HG02763 (cell line): Measurements from ENCODE around the gene CDH9.

Source experiments
- ATAC-seq: cut with Tn5 transposase; IDR thresholded peaks from one replicate; pipeline ENCODE4 v1.9.1; 2021; ENCODE audit warnings: mild to moderate bottlenecking, moderate library complexity; ENCODE audit not compliant: unreplicated experiment

Gene CDH9, protein sequence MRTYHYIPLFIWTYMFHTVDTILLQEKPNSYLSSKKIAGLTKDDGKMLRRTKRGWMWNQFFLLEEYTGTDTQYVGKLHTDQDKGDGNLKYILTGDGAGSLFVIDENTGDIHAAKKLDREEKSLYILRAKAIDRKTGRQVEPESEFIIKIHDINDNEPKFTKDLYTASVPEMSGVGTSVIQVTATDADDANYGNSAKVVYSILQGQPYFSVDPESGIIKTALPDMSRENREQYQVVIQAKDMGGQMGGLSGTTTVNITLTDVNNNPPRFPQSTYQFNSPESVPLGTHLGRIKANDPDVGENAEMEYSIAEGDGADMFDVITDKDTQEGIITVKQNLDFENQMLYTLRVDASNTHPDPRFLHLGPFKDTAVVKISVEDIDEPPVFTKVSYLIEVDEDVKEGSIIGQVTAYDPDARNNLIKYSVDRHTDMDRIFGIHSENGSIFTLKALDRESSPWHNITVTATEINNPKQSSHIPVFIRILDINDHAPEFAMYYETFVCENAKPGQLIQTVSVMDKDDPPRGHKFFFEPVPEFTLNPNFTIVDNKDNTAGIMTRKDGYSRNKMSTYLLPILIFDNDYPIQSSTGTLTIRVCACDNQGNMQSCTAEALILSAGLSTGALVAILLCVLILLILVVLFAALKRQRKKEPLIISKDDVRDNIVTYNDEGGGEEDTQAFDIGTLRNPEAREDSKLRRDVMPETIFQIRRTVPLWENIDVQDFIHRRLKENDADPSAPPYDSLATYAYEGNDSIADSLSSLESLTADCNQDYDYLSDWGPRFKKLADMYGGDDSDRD

GRCh38 chr5:27038476-27038875 lies at the start of gene CDH9:
CDH9 (minus strand) TSS chr5:27038586; CDS start chr5:26988333, 50,253 bp downstream.
- no peak for ATAC-seq

- no peak for ATAC-seq
These were observed 49.4 kb upstream of the CDH9 start for GRCh38 chr5:27087747-27088146.

DNA sequence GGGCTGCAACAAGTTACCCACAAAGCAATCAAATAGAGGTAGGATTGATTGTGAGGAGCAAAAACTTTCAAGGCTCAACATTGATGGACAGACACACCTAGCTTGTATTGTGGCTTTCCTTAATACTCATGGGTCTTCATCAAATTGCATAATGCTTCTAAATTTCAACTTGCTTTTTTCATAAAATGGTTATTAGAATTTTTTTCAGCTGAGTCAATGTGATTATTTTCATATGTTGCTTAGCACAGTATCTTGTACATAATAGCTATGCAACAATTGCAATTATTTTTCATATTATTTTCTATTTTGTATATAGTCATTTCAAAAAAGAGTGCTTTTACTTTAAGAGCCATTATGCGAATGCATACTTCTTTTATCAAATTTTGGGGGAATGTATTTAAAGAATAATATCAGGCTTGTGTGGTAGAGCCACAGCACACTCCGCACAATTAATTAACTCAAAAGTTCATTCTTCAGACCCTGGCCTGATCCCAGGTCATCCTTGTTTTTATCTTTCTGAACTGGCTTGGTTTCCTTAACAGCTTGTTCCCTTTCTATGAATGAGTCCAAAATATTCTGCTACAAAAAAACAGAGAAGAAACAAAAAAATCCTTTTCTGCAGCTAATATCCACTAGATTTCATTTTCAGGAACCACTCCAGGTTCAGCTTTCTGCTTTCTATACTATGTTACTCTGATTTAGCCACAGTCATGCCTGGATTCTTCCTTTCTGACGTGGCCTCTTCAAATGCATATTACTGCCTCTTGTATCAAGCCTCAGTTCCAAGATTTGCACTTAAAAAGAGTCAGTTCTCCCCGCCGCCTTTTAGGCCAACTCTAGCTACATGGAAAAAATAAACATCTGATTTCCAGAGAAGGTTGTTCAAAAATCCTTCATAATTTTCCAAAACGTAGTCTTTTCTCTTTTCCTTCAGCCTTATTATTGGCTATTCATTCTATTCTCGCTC lies 45.3 kb upstream of the CDH9 start:
- no peak for ATAC-seq

GRCh38 chr5:27080147-27080546 lies 41.8 kb upstream of the CDH9 start:
- no peak for ATAC-seq

- no peak for ATAC-seq
These were observed 24.1 kb upstream of the CDH9 start for GRCh38 chr5:27062451-27062850.

GRCh38 chr5:27048510-27048909 lies 10.1 kb upstream of the CDH9 start:
- no peak for ATAC-seq

DNA sequence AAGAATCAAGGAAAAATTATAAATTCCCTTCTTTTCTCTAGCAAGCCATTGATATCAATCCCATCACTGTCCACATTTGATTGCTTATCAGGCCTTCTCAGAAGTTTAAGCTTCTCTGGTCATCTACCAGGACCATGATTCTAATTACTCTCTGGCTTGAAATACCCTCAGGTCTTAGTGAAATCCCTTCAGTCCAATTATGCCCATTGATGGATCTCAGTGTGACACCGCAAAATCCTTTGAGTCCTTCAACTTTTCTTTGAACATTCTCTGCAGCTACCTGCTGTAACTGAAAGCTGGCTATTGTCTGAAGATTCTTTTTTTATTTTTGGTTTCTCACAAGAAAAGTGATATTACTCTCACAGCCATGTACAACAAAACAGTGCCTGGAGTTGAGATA lies 3.0 kb upstream of the CDH9 start:
- ATAC-seq = no peak

GRCh38 chr5:27034565-27034964 lies 3.8 kb downstream of the CDH9 start:
- no peak for ATAC-seq

- ATAC-seq = no peak
These were observed 11.6 kb downstream of the CDH9 start for GRCh38 chr5:27026801-27027200.

GRCh38 chr5:27026063-27026462 lies 12.3 kb downstream of the CDH9 start:
- ATAC-seq = no peak

DNA sequence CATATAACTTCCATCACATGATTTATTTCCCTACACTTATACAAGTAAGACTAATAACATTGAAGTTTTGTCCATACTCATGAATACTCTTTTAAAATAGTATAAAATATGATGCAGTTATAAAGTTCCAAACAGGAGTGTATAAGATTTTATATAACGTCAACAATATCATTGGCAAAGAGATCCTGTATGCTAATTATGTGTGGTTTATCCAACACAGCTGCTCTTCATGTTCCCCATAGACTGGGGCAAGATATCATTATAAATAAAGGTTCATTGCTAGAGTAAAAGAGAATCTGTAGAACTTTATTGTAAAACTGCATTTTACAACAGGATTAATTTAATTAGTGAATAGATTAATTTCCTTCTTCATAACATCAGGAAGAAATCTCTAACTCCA lies 16.9 kb downstream of the CDH9 start:
- no peak for ATAC-seq

DNA sequence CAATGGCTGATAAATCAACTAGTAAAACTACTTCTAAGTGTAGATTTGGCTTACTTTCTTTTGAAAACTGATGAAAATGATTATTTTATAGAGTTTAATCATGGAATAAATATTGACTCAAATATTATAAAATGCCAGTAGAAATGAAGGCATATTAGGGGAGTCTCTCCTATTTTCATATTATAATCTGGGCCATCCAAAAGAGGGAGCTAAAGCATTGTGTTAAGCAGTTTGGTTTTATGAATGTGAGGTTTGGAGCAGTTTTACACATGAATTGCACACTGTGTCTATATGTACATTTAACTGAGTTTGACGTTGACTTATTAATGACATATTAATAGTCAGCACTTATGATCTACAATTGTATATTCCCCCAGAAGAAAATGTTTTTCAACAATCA lies 17.4 kb downstream of the CDH9 start:
- ATAC-seq = no peak

DNA sequence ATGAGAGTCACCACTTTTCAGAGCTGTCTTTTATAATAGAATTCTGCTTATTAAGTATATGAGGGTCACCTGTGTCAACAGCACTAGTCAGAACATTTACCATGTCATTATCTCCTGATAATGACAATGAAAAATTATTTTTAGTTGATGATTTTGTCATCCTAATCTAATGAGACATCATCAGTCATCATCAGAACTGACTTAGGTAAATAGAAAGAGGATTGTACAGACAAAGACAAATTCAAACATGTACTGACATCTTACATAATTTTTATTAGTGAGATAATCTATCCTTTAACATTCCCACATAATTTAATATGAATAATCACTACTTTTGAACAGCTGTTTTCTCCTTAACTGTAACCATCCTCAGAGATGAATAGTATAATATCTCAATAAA lies 22.6 kb downstream of the CDH9 start:
- no peak for ATAC-seq

DNA sequence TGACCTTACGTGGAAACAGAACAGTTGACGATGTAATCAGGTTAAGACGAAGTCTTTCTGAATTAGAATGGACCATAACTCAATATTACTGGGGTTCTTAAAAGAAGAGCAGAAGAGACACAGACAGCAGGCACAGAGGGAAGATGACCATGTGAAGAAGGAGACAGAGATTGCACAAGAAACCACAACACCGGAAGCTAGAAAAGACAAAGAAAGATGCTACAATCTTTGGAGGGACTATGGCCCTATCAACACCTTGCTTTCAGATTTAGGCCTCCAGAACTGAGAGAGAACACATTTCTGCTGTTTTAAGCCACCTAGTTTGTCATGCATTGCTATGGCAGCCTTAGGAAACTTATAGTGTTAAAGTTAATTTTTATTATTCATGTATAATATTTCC lies 27.1 kb downstream of the CDH9 start:
- ATAC-seq = no peak

GRCh38 chr5:27010646-27011045 lies 27.7 kb downstream of the CDH9 start:
- no peak for ATAC-seq

DNA sequence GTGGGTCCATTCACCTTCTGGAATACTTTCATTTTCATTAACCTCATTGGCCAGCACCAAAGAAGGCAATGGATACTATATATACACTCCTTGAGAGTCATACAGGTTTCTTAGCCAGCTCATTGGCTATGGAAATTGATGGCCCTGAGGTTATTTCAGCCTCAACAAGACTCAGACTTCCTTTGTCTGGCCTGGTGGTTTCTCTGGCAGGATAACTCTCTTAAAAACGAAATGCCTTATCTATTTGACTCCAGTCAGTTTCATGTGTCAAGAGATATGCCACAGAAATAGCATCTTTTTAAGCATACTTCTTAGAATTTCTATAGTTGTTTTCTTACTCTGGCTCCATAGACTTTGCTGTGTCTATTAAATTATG lies 28.9 kb downstream of the CDH9 start:
- no peak for ATAC-seq

DNA sequence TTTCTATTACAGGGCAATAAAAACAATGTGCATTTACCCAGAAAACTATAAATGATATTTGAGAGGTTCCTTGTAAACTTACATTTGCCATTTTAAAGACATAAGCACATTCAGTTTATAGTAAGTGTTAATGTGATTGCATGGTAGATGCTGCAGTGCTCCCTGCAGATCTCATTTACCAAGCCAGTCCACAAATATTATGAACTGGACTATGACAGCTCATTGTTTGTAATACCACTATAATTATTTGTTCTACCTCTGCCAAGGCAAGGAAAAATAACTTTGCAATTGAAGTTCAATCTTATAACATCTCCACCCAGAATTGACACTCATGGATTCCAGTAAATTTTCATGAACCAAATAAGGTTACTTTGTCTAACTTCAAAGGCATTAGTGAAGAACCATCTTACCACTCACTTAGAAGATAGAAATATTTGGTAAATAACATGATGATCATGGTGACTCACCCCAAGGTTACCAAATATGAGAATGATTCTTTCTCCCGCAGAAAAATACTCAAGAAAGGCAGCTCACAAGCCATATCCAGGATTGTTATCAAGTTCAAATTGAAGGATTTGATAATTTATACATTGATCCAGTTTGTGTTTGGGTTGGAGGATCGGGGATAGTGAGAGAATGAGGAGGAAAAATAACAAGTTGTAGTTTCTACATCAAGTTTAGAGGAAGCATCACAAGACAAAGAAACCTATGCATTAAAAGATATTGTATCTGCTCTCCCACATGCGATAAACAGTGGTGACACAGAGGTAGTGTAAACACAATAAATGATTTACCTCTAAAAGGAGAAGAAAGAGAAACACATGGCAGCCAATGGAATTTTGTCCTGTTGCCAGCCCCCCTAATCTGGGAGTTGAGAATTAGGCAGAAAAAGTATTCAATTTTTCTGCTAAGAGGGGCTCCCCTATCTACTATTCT lies 29.5 kb downstream of the CDH9 start:
- no peak for ATAC-seq

- no peak for ATAC-seq
These were observed 31.3 kb downstream of the CDH9 start for GRCh38 chr5:27007121-27007520.

DNA sequence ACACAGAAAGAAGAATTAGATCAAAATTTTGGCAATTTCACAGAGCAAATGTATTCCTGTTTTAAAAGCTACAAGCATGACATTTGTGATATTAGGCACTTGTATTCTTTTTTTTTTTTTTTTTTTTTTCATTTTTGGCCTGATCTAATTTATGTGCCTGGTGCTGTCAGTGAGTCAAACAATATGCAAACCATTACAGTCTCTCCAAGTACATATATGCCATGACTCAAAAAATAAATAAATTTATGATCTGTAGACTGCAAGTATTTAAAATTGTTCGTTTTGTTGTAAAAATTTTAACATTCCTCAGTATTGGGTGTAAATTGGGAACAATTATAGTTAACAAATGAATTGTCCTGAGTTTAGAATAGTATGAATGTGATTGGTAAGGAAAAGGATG lies 51.4 kb downstream of the CDH9 start:
- ATAC-seq = no peak

- ATAC-seq = no peak
These were observed 56.6 kb downstream of the CDH9 start for GRCh38 chr5:26981750-26982149.
